Subcutaneous abdominal adipose tissue (tissue), 5 donors: Measurements from ENCODE around the gene PLEKHG4B.
"Not testable (repeated sequence)": the region's sequence is repeated elsewhere in the genome, so short reads cannot be mapped to it uniquely, and the experiment has no call there.

Source experiments
- H3K27ac ChIP-seq: one replicate; pipeline ENCODE4 v1.7.0; 2013; ENCODE audit warnings: low read depth, mild to moderate bottlenecking, inconsistent platforms, low read length, moderate library complexity
- H3K27me3 ChIP-seq, 5 donors: one replicate each; pipeline ENCODE4 v1.7.0; 2013; ENCODE audit warnings: low read length in 5 of 5, inconsistent platforms in 1 of 5; ENCODE audit not compliant: control insufficient read depth in 5 of 5, insufficient read depth in 4 of 5
- H3K36me3 ChIP-seq, 5 donors: one replicate each; pipeline ENCODE4 v1.7.0; 2013; ENCODE audit warnings: low read length in 5 of 5; ENCODE audit not compliant: control insufficient read depth in 5 of 5, insufficient read depth in 5 of 5
- H3K4me1 ChIP-seq, 5 donors: one replicate each; pipeline ENCODE4 v1.7.0; 2013; ENCODE audit warnings: low read length in 5 of 5, mild to moderate bottlenecking in 3 of 5, moderate library complexity in 1 of 5; ENCODE audit not compliant: control insufficient read depth in 5 of 5, insufficient read depth in 5 of 5
- H3K4me3 ChIP-seq, 5 donors: one replicate each; pipeline ENCODE4 v1.7.0; 2013; ENCODE audit warnings: low read length in 5 of 5, low read depth in 1 of 5
- H3K9ac ChIP-seq, 5 donors: one replicate each; pipeline ENCODE4 v1.7.0; 2013; ENCODE audit warnings: low read length in 5 of 5, mild to moderate bottlenecking in 4 of 5, moderate library complexity in 3 of 5
- H3K9me3 ChIP-seq, 5 donors: one replicate each; pipeline ENCODE4 v1.7.0; 2013; ENCODE audit warnings: low read length in 5 of 5; ENCODE audit not compliant: control insufficient read depth in 5 of 5
- donor health status: healthy.
- donor health status: healthy.
- donor health status: healthy.
- donor health status: healthy.
- donor health status: healthy.

Gene PLEKHG4B

GRCh38 chr5:54876-55569 is 36.9 kb upstream of the PLEKHG4B start:
- Histone ChIP-seq H3K27ac (no peak overlapping the region), H3K4me3 (no peak overlapping the region), H3K9ac (no peak overlapping the region), H3K4me1 (peaks cover 0 to 11% (median 6%) of the 10 kb centered on the region in 5 donors), H3K9me3 (peaks cover 0 to 2% (median 0%) of the 10 kb centered on the region in 5 donors), H3K27me3 (peaks cover 10 to 30% (median 26%) of the 10 kb centered on the region in 5 donors), H3K36me3 (no peaks in the 10 kb centered on the region)

- Histone ChIP-seq H3K9me3 (no peaks in the 10 kb centered on the region), H3K9ac (no peak overlapping the region), H3K4me3 (no peak overlapping the region)
Observed at GRCh38 chr5:56561-57290, 35.2 kb upstream of the PLEKHG4B start.

GRCh38 chr5:60250-60649 is 31.7 kb upstream of the PLEKHG4B start:
- H3K27ac ChIP-seq = not testable (repeated sequence)

More at GRCh38 chr5:56561-57290, 35.2 kb upstream of the PLEKHG4B start:
- Histone ChIP-seq H3K27me3 (peaks cover 10 to 30% (median 26%) of the 10 kb centered on the region in 5 donors), H3K36me3 (no peaks in the 10 kb centered on the region), H3K4me1 (peaks cover 0 to 11% (median 6%) of the 10 kb centered on the region in 5 donors), H3K27ac (no peak overlapping the region)

GRCh38 chr5:70440-70839 is 21.5 kb upstream of the PLEKHG4B start:
- Histone ChIP-seq H3K27me3 (peaks cover 0 to 11% (median 9%) of the 10 kb centered on the region in 5 donors), H3K27ac (no peak overlapping the region), H3K4me1 (no peaks in the 10 kb centered on the region), H3K9me3 (no peaks in the 10 kb centered on the region), H3K36me3 (no peaks in the 10 kb centered on the region), H3K4me3 (no peak overlapping the region), H3K9ac (no peak overlapping the region)

More at GRCh38 chr5:60250-60649, 31.7 kb upstream of the PLEKHG4B start:
- H3K36me3 ChIP-seq, H3K4me1 ChIP-seq, H3K9ac ChIP-seq, H3K27me3 ChIP-seq, H3K4me3 ChIP-seq, H3K9me3 ChIP-seq: not testable (repeated sequence)

GRCh38 chr5:72316-73180 is 19.4 kb upstream of the PLEKHG4B start:
- H3K27me3 ChIP-seq = peaks cover 5 to 22% (median 14%) of the 10 kb centered on the region in 5 donors
- not testable (repeated sequence) for H3K4me1 ChIP-seq, H3K9ac ChIP-seq, H3K36me3 ChIP-seq, H3K27ac ChIP-seq, H3K4me3 ChIP-seq, H3K9me3 ChIP-seq

GRCh38 chr5:73181-73447 is 18.9 kb upstream of the PLEKHG4B start:
- H3K4me1 ChIP-seq, H3K27ac ChIP-seq, H3K4me3 ChIP-seq, H3K36me3 ChIP-seq, H3K9ac ChIP-seq, H3K9me3 ChIP-seq: not testable (repeated sequence)
- H3K27me3 ChIP-seq = peaks cover 5 to 22% (median 14%) of the 10 kb centered on the region in 5 donors

- no peak overlapping the region for H3K27ac ChIP-seq
- no peaks in the 10 kb centered on the region for H3K4me1 ChIP-seq
- no peak overlapping the region for H3K4me3 ChIP-seq
- H3K9me3 ChIP-seq = no peaks in the 10 kb centered on the region
- H3K27me3 ChIP-seq = peaks cover 5 to 22% (median 16%) of the 10 kb centered on the region in 5 donors
- H3K9ac ChIP-seq = no peak overlapping the region
- H3K36me3 ChIP-seq = no peaks in the 10 kb centered on the region
Observed at GRCh38 chr5:73768-74502, 18.0 kb upstream of the PLEKHG4B start.

GRCh38 chr5:74503-75109 is 17.4 kb upstream of the PLEKHG4B start:
- Histone ChIP-seq H3K9ac (no peak overlapping the region), H3K4me1 (no peaks in the 10 kb centered on the region), H3K36me3 (no peaks in the 10 kb centered on the region), H3K4me3 (no peak overlapping the region), H3K9me3 (no peaks in the 10 kb centered on the region), H3K27me3 (peaks cover 5 to 22% (median 16%) of the 10 kb centered on the region in 5 donors), H3K27ac (no peak overlapping the region)
